Vagina (tissue), 2 donors: Measurements from ENCODE around the gene THBS3.

Source experiments
- POLR2A ChIP-seq, 2 donors: fragments of 450-650 bp; IDR thresholded peaks; one replicate each; pipeline ENCODE4 v1.6.1; 2017; ENCODE audit warnings: antibody characterized with exemption in 2 of 2, mild to moderate bottlenecking in 2 of 2, moderate library complexity in 2 of 2
- TF ChIP-seq, protein P1 (sequence below), 3 experiments: fragments of 450-650 bp in 2 of 3; fragments of 200-600 bp in 1 of 3; sonication (generic) in 1 of 3; IDR thresholded peaks; one replicate each; pipeline ENCODE4 v1.5.1; 2017 to 2019; ENCODE audit warnings: antibody characterized with exemption in 3 of 3, mild to moderate bottlenecking in 2 of 3, moderate library complexity in 2 of 3

DNA sequence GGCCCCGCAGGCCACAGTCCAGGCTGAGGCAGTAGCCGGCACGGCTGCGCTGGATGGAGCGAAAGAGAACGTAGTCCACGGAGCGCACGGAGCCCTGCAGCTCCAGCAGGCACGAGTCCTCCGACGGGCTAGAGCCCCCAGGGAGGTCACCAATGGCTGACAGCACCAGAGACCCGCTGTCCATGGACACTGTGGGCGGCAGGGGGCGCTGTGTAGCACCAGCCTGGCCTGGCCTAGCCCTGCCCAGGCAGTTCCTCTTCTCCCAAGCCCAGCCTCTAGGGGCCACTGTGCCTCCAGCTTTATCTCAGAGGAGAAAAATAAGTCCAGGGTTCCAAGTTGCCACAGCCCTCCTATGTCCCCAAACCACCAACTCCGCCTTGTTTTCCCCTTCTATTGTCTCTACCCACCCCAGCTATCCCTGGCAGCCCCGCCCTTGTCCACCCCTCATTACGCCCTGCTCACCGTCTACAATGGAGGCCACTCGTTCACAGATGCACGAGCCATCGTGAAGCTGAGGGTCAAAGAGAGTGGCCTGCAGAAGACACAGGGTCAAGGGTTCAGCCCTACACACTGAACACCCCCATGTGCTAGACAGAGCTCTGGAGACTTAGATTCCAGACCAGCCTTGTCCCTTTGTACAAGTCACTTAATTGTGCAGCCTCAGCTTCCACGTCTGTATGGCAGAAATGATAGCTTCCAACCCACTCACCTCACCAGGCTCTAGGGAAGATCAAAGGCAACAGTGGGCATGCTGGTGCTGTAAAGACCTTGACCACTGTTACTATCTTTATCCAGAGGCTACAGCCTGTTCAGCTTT lies 43.1 kb upstream of the THBS3 start:
- TF ChIP-seq, protein P1, sequence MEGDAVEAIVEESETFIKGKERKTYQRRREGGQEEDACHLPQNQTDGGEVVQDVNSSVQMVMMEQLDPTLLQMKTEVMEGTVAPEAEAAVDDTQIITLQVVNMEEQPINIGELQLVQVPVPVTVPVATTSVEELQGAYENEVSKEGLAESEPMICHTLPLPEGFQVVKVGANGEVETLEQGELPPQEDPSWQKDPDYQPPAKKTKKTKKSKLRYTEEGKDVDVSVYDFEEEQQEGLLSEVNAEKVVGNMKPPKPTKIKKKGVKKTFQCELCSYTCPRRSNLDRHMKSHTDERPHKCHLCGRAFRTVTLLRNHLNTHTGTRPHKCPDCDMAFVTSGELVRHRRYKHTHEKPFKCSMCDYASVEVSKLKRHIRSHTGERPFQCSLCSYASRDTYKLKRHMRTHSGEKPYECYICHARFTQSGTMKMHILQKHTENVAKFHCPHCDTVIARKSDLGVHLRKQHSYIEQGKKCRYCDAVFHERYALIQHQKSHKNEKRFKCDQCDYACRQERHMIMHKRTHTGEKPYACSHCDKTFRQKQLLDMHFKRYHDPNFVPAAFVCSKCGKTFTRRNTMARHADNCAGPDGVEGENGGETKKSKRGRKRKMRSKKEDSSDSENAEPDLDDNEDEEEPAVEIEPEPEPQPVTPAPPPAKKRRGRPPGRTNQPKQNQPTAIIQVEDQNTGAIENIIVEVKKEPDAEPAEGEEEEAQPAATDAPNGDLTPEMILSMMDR (IDR thresholded peaks at IDR 0.05): peak; percentile 99
- TF ChIP-seq POLR2A (IDR thresholded peaks at IDR 0.05): no peak
